IMR-90 (cell line): ENCODE measurements around the gene ZNF488. TPM values are rescaled to one million over a fixed set of nuclear protein-coding genes. Genes with fewer than 3 reads are reported as not detected.

ENCODE experiments used
- ATAC-seq: fragments of 200-7000 bp; cut with Tn5 transposase; 2 replicates; pipeline ENCODE4 v1.9.1; 2020; ENCODE audit warnings: low read depth, mild to moderate bottlenecking, moderate library complexity
- BruUV-seq: library from RNA; stranded (reverse); fragments of 400-500 nt; replicated peaks from 2 replicates; lab custom pipeline; 2021; lab: Mats Ljungman, UMichigan
- CTCF ChIA-PET: fragments of 300-600 bp; formaldehyde crosslinking; extraction: SDS; loops from one replicate; lab custom pipeline; 2021; ENCODE audit warnings: antibody characterized with exemption; lab: Yijun Ruan, JAX
- POLR2A ChIA-PET: fragments of 300-600 bp; sonication (Branson Sonifier 250); formaldehyde crosslinking; loops from one replicate; lab custom pipeline; 2022; ENCODE audit warnings: antibody characterized with exemption; ENCODE audit not compliant: unreplicated experiment; lab: Charles Lee
- DNase-seq: peaks from one replicate; pipeline ENCODE4 v3.0.0; 2013
- H2AFZ ChIP-seq: replicated peaks from 2 replicates; pipeline ENCODE3; 2013; ENCODE audit warnings: low read length, mild to moderate bottlenecking; ENCODE audit not compliant: poor library complexity
- H2AK5ac ChIP-seq: 2 replicates; pipeline ENCODE4 v1.6.1; 2013; ENCODE audit warnings: low read depth, low read length, inconsistent platforms
- H2AK9ac ChIP-seq: replicated peaks from 2 replicates; pipeline ENCODE3; 2013; ENCODE audit warnings: mild to moderate bottlenecking, low read depth, low read length, moderate library complexity; ENCODE audit not compliant: poor library complexity
- H2BK120ac ChIP-seq: 2 replicates; pipeline ENCODE4 v1.6.1; 2013; ENCODE audit warnings: low read depth, low read length, inconsistent platforms
- H2BK15ac ChIP-seq: 3 replicates; pipeline ENCODE4 v1.6.1; 2013; ENCODE audit warnings: low read depth, low read length, inconsistent platforms
- H2BK20ac ChIP-seq: 2 replicates; pipeline ENCODE4 v1.6.1; 2013; ENCODE audit warnings: low read depth, mild to moderate bottlenecking, inconsistent platforms, low read length, moderate library complexity
- H2BK5ac ChIP-seq: 2 replicates; pipeline ENCODE4 v1.6.1; 2013; ENCODE audit warnings: mild to moderate bottlenecking, low read depth, low read length, inconsistent platforms; ENCODE audit not compliant: poor library complexity, severe bottlenecking
- H3K14ac ChIP-seq: replicated peaks from 2 replicates; pipeline ENCODE4 v1.6.1; 2013; ENCODE audit warnings: low read depth, low read length, inconsistent platforms
- H3K18ac ChIP-seq: 2 replicates; pipeline ENCODE4 v1.6.1; 2013; ENCODE audit warnings: low read depth, low read length, control low read depth
- H3K23ac ChIP-seq: 2 replicates; pipeline ENCODE4 v1.6.1; 2013; ENCODE audit warnings: low read depth, low read length, inconsistent platforms
- H3K27ac ChIP-seq: 2 replicates; pipeline ENCODE4 v1.5.1; 2013; ENCODE audit warnings: mild to moderate bottlenecking, control low read depth, low read length; ENCODE audit not compliant: insufficient read depth
- H3K27me3 ChIP-seq: 2 replicates; pipeline ENCODE4 v1.6.1; 2013; ENCODE audit warnings: low read length; ENCODE audit not compliant: control insufficient read depth, insufficient read depth
- H3K36me3 ChIP-seq: 2 replicates; pipeline ENCODE4 v1.6.1; 2013; ENCODE audit warnings: low read length, mixed read lengths; ENCODE audit not compliant: control insufficient read depth, insufficient read depth
- H3K4ac ChIP-seq: 2 replicates; pipeline ENCODE4 v1.6.1; 2013; ENCODE audit warnings: low read depth, low read length, inconsistent platforms
- H3K4me1 ChIP-seq: 2 replicates; pipeline ENCODE4 v1.6.1; 2013; ENCODE audit warnings: low read length, mixed read lengths; ENCODE audit not compliant: control insufficient read depth, insufficient read depth
- H3K4me2 ChIP-seq: 2 replicates; pipeline ENCODE4 v1.6.1; 2013; ENCODE audit warnings: low read depth, mild to moderate bottlenecking, control low read depth, low read length, moderate library complexity
- H3K4me3 ChIP-seq: 2 replicates; pipeline ENCODE4 v1.5.1; 2013; ENCODE audit warnings: low read depth, mild to moderate bottlenecking, control low read depth, low read length, moderate library complexity; ENCODE audit not compliant: insufficient read depth
- H3K56ac ChIP-seq: 2 replicates; pipeline ENCODE4 v1.6.1; 2013; ENCODE audit warnings: low read length, inconsistent platforms; ENCODE audit not compliant: insufficient read depth; ENCODE audit errors: extremely low read depth
- H3K79me1 ChIP-seq, 2 experiments: 2 replicates each; pipeline ENCODE4 v1.6.1; 2013; ENCODE audit warnings: low read length in 2 of 2, inconsistent platforms in 1 of 2, low read depth in 1 of 2
- H3K9ac ChIP-seq: 2 replicates; pipeline ENCODE4 v1.6.1; 2013; ENCODE audit warnings: low read depth, low read length, control low read depth
- H3K9me1 ChIP-seq: 2 replicates; pipeline ENCODE4 v1.6.1; 2013; ENCODE audit warnings: low read length, inconsistent platforms; ENCODE audit not compliant: insufficient read depth
- H3K9me3 ChIP-seq: 2 replicates; pipeline ENCODE4 v1.6.1; 2013; ENCODE audit warnings: low read length; ENCODE audit not compliant: control insufficient read depth, insufficient read depth
- H4K20me1 ChIP-seq: 2 replicates; pipeline ENCODE4 v1.6.1; 2013; ENCODE audit warnings: low read length, inconsistent platforms; ENCODE audit not compliant: insufficient read depth
- H4K5ac ChIP-seq: 2 replicates; pipeline ENCODE4 v1.6.1; 2013; ENCODE audit warnings: mild to moderate bottlenecking, low read depth, low read length, control low read depth
- H4K8ac ChIP-seq, 2 experiments: 2 replicates each; pipeline ENCODE4 v1.6.1; 2013; ENCODE audit warnings: low read depth in 2 of 2, low read length in 2 of 2, control low read depth in 1 of 2, inconsistent platforms in 1 of 2
- H4K91ac ChIP-seq: 2 replicates; pipeline ENCODE4 v1.6.1; 2013; ENCODE audit warnings: low read depth, low read length, inconsistent platforms; ENCODE audit not compliant: insufficient read depth
- BHLHE40 ChIP-seq: fragments of 150-350 bp; IDR thresholded peaks from 2 replicates; pipeline ENCODE4 v1.6.1; 2016; ENCODE audit warnings: mild to moderate bottlenecking, low read depth, low read length
- CHD1 ChIP-seq: IDR thresholded peaks from 2 replicates; pipeline ENCODE4 v1.6.1; 2012; ENCODE audit warnings: low read depth, low read length, improper control_type of control experiment
- FOS ChIP-seq: fragments of 150-350 bp; IDR thresholded peaks from 2 replicates; pipeline ENCODE4 v1.6.1; 2016; ENCODE audit warnings: low read depth, low read length
- MAZ ChIP-seq: IDR thresholded peaks from 2 replicates; pipeline ENCODE4 v1.6.1; 2012; ENCODE audit warnings: low read depth, mild to moderate bottlenecking, low read length, improper control_type of control experiment, moderate library complexity, borderline replicate concordance
- MXI1 ChIP-seq: IDR thresholded peaks from 2 replicates; pipeline ENCODE4 v1.6.1; 2012; ENCODE audit warnings: low read depth, mild to moderate bottlenecking, low read length, moderate library complexity, borderline replicate concordance
- NFE2L2 ChIP-seq: fragments of 150-350 bp; IDR thresholded peaks from 2 replicates; pipeline ENCODE4 v1.6.1; 2016; ENCODE audit warnings: low read depth, mild to moderate bottlenecking, low read length
- POLR2A ChIP-seq: IDR thresholded peaks from 2 replicates; pipeline ENCODE4 v1.6.1; 2012; ENCODE audit warnings: mild to moderate bottlenecking, low read depth, low read length
- RAD21 ChIP-seq: IDR thresholded peaks from 2 replicates; pipeline ENCODE4 v1.6.1; 2012; ENCODE audit warnings: low read length, improper control_type of control experiment
- RFX5 ChIP-seq: IDR thresholded peaks from 2 replicates; pipeline ENCODE4 v1.8.0; 2012; ENCODE audit warnings: low read depth, mild to moderate bottlenecking, low read length, moderate library complexity
- USF2 ChIP-seq: fragments of 150-350 bp; IDR thresholded peaks from 2 replicates; pipeline ENCODE4 v1.6.1; 2017; ENCODE audit warnings: mild to moderate bottlenecking, antibody characterized with exemption, low read length, low read depth
- WGBS, 2 experiments: methylation state at CpG; one replicate each; pipeline versions ENCODE4 v1.1.5 to v1.1.7; 2013; ENCODE audit warnings: missing lambda C conversion rate in 2 of 2; ENCODE audit not compliant: insufficient read length in 1 of 2; ENCODE audit errors: extremely low coverage in 2 of 2; 5-methylcytosine and 5-hydroxymethylcytosine counted together
- dilution Hi-C: fragments of 300-500 bp; cut with HindIII; formaldehyde crosslinking; loops from one replicate; pipeline ENCODE4 v1.14.3; 2018; ENCODE audit warnings: low sequenced_read_pairs; ENCODE audit not compliant: unreplicated experiment
- in situ Hi-C: fragments of 300-500 bp; cut with MboI; formaldehyde crosslinking; loops from 3 replicates; pipeline ENCODE4 v1.14.3; 2019; ENCODE audit warnings: low sequenced_read_pairs, inconsistent platforms, mixed read lengths
- intact Hi-C: fragments of 100-400 bp; cut with micrococcal nuclease; formaldehyde crosslinking; loops from 2 replicates; pipeline ENCODE4 v1.10.0; 2022
- polyA plus RNA-seq, 3 experiments: library from polyadenylated mRNA; depleted of rRNA; stranded (reverse); fragments of >200 nt; gene quantifications; 2 replicates each; pipeline ENCODE4 v1.2.3, GENCODE V29; 2012; ENCODE audit warnings: low replicate concordance in 1 of 3
- total RNA-seq: library from RNA; depleted of rRNA; stranded (reverse); fragments of >200 nt; gene quantifications from 2 replicates; pipeline ENCODE4 v1.2.3, GENCODE V29; 2012

ZNF488 gene
- total and polyA plus RNA-seq, 2 of the 4 experiments (the other 2 are of a cell fraction), result under 0.01 to 0.14 TPM

GRCh38 chr10:47326927-47327330, 57.2 kb downstream of the ZNF488 start:
- H2BK120ac ChIP-seq, result no peak overlapping the region
- no peak overlapping the region for H3K27ac ChIP-seq
- no peak overlapping the region for H2BK20ac ChIP-seq
- ChIA-PET CTCF (no interaction called here), POLR2A (no interaction called here)
- no peak overlapping the region for H2AK9ac ChIP-seq
- H3K4me2 ChIP-seq, result no peak overlapping the region
- H3K4ac ChIP-seq, result no peak overlapping the region
- H3K4me3 ChIP-seq, result no peak overlapping the region
- no peak overlapping the region for H4K91ac ChIP-seq
- H4K8ac ChIP-seq, result no peak overlapping the region
- no TSS peak for BruUV-seq
- H3K79me1 ChIP-seq, result no peaks in the 10 kb centered on the region
- no peak overlapping the region for H2AFZ ChIP-seq
- TF ChIP-seq FOS (no peak), POLR2A (no peak), RAD21 (no peak), MXI1 (no peak), RFX5 (no peak), MAZ (no peak), CHD1 (no peak), NFE2L2 (no peak), BHLHE40 (no peak), USF2 (no peak)
- H3K4me1 ChIP-seq, result no peaks in the 10 kb centered on the region
- no peak overlapping the region for H3K9ac ChIP-seq
- H2AK5ac ChIP-seq, result no peak overlapping the region
- no peak overlapping the region for H3K56ac ChIP-seq
- in situ Hi-C loops (no loop called here), intact Hi-C loops (no loop called here), dilution Hi-C loops (no loop called here)
- H3K23ac ChIP-seq, result no peak overlapping the region
- H3K18ac ChIP-seq, result no peak overlapping the region
- ATAC-seq (no peak), DNase-seq (no peak)
- H2BK15ac ChIP-seq, result no peak overlapping the region
- H3K9me3 ChIP-seq, result no peaks in the 10 kb centered on the region
- H3K36me3 ChIP-seq, result no peaks in the 10 kb centered on the region
- WGBS, 2 experiments, result 71% methylated on average over 3 of the region's 11 CpGs; no CpG with 5 or more reads in 1 of the 2 experiments
- peaks cover 26% of the 10 kb centered on the region for H3K27me3 ChIP-seq
- H4K20me1 ChIP-seq, result no peaks in the 10 kb centered on the region
- no peak overlapping the region for H2BK5ac ChIP-seq
- no peak overlapping the region for H4K5ac ChIP-seq
- peaks cover 4% of the 10 kb centered on the region; the same call in 1 of the 2 replicates for H3K9me1 ChIP-seq
- H3K14ac ChIP-seq, result no peak overlapping the region
